Activated T-cell treated with anti-CD3 and anti-CD28 coated beads, Interleukin-2, amount 50 U/mL, for 72 hours (primary cell): ENCODE results near the gene PBRM1. TPM values are rescaled to one million over a fixed set of nuclear protein-coding genes. Genes with fewer than 3 reads are reported as not detected.

Source experiments
- ATAC-seq, 2 donors: fragments of 150-1000 bp; cut with Tn5 transposase; replicated peaks in 1 of 2; 2 replicates each; pipeline ENCODE4 v1.10.0; 2021; ENCODE audit warnings: moderate library complexity in 2 of 2, mild to moderate bottlenecking in 1 of 2
- DNase-seq, 2 donors: peaks; one replicate each; pipeline ENCODE4 v3.0.0; 2021 to 2022; ENCODE audit warnings: mixed read lengths in 1 of 2
- H3K27ac Mint-ChIP-seq: one replicate; pipeline ENCODE4 v1.8.0; 2022; ENCODE audit warnings: mild to moderate bottlenecking, moderate library complexity, mixed read lengths
- H3K27me3 Mint-ChIP-seq: one replicate; pipeline ENCODE4 v1.8.0; 2022; ENCODE audit warnings: low read depth, mixed read lengths
- H3K36me3 Mint-ChIP-seq, 2 donors: one replicate each; pipeline ENCODE4 v1.8.0; 2022; ENCODE audit warnings: mixed read lengths in 2 of 2, mild to moderate bottlenecking in 1 of 2; ENCODE audit not compliant: insufficient read depth in 2 of 2
- H3K4me1 Mint-ChIP-seq: one replicate; pipeline ENCODE4 v1.8.0; 2022; ENCODE audit warnings: low read depth, mixed read lengths
- H3K4me3 Mint-ChIP-seq, 2 donors: one replicate each; pipeline ENCODE4 v1.8.0; 2022; ENCODE audit warnings: mild to moderate bottlenecking in 2 of 2, mixed read lengths in 2 of 2, moderate library complexity in 2 of 2
- H3K9me3 Mint-ChIP-seq, 2 donors: one replicate each; pipeline ENCODE4 v1.8.0; 2022; ENCODE audit warnings: mixed read lengths in 2 of 2
- total RNA-seq, 2 donors: library from RNA; stranded (reverse); gene quantifications; one replicate each; pipeline ENCODE4 v1.2.3, GENCODE V29; 2022

PBRM1 gene
- total RNA-seq, 2 donors from 2014 or later, result 66.2 to 66.7 TPM

DNA sequence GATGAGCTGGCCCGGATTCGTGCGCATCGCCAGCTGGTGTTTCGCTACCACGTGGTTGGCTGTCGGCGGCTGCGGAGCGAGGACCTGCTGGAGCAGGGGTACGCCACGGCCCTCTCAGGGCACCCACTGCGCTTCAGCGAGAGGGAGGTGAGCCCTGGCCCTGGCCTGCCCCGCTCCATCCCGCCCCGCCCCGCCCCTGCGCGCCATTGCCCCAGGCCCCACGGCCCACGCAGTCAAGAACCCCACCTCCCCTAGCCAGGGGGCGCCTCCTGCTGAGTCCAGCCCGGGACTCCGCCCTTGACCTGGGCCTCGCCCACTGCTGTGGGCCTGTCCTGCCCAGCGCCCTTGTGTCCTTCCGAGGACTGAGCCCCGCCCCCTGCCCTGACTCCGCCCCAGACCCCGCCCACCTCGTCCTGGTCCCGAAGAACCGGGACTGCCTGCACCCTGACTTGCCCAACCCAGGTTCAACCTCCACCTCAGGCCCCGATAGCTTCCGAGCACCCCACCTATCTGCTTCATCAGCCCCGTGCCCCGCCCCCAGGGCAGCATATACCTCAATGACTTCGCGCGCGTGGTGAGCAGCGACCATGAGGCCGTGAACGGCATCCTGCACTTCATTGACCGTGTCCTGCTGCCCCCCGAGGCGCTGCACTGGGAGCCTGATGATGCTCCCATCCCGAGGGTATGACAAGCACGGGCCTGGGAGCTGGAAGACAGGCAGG, 166.8 kb downstream of the PBRM1 start:
- ATAC-seq (no peak), DNase-seq (no peak)
- no peaks in the 10 kb centered on the region for H3K4me1 Mint-ChIP-seq
- no peaks in the 10 kb centered on the region for H3K9me3 Mint-ChIP-seq
- no peak overlapping the region for H3K27ac Mint-ChIP-seq
- no peaks in the 10 kb centered on the region for H3K27me3 Mint-ChIP-seq
- no peaks in the 10 kb centered on the region for H3K36me3 Mint-ChIP-seq
- H3K4me3 Mint-ChIP-seq, result no peak overlapping the region

GRCh38 chr3:52517796-52518722, 167.7 kb downstream of the PBRM1 start:
- H3K4me1 Mint-ChIP-seq, result no peaks in the 10 kb centered on the region
- no peak overlapping the region for H3K27ac Mint-ChIP-seq
- ATAC-seq, result no peak

GRCh38 chr3:52516509-52517195, 169.1 kb downstream of the PBRM1 start:
- H3K36me3 Mint-ChIP-seq, result no peaks in the 10 kb centered on the region
- H3K4me3 Mint-ChIP-seq, result no peak overlapping the region
- ATAC-seq, result no peak
- no peaks in the 10 kb centered on the region for H3K9me3 Mint-ChIP-seq
- DNase-seq, result no peak
- H3K27me3 Mint-ChIP-seq, result no peaks in the 10 kb centered on the region
- H3K4me1 Mint-ChIP-seq, result no peaks in the 10 kb centered on the region
- H3K27ac Mint-ChIP-seq, result no peak overlapping the region

More at GRCh38 chr3:52517796-52518722, 167.7 kb downstream of the PBRM1 start:
- Mint-ChIP-seq H3K27me3 (no peaks in the 10 kb centered on the region), H3K36me3 (no peaks in the 10 kb centered on the region), H3K9me3 (no peaks in the 10 kb centered on the region), H3K4me3 (no peak overlapping the region)
- no peak for DNase-seq

DNA sequence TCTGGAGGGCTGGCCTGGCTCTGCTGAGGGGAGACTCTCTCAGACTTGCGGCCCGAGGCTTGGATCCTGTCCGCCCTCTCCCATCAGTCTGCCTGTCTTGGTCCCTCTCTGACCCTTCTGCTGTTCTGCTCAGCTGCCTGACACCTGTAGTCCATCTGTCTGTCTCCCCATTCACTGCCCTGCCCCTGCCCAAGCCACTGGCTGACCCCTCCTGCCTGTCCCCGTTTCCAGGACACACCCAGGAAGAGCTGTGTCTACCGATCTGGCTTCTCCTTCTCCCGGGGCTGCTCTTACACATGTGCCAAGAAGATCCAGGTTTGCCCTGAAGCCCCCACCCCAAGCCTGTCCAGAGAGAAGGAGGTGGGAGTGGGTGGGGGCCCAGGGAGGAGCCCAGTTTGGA, 170.5 kb downstream of the PBRM1 start:
- no peak for ATAC-seq
- H3K36me3 Mint-ChIP-seq, result no peaks in the 10 kb centered on the region
- no peak for DNase-seq
- H3K4me3 Mint-ChIP-seq, result no peak overlapping the region
- no peaks in the 10 kb centered on the region for H3K27me3 Mint-ChIP-seq
- H3K27ac Mint-ChIP-seq, result no peak overlapping the region
- H3K9me3 Mint-ChIP-seq, result no peaks in the 10 kb centered on the region
- no peaks in the 10 kb centered on the region for H3K4me1 Mint-ChIP-seq

DNA sequence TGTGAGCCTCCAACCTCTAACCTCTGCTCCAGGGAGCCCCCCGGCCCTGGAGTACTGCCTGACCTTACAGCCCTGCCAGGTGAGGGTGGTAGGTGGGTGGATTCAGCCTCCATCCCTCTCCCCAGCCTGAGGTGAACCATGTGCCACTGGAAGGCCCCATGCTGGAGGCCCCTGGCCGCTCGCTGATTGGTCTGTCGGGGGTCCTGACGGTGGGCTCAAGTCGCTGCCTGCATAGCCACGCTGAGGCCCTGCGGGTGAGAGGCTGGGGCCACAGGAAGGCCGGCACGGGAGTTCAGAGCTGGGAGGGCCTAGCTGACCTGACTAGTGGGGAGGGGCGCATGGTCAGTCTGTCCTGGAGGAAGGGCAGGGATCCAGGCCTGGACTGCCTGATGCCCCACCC, 171.1 kb downstream of the PBRM1 start:
- H3K36me3 Mint-ChIP-seq, result no peaks in the 10 kb centered on the region
- H3K9me3 Mint-ChIP-seq, result no peaks in the 10 kb centered on the region
- H3K4me3 Mint-ChIP-seq, result no peak overlapping the region
- DNase-seq (no peak), ATAC-seq (no peak)
- no peaks in the 10 kb centered on the region for H3K4me1 Mint-ChIP-seq
- no peaks in the 10 kb centered on the region for H3K27me3 Mint-ChIP-seq
- no peak overlapping the region for H3K27ac Mint-ChIP-seq

GRCh38 chr3:52513281-52513680, 172.4 kb downstream of the PBRM1 start:
- DNase-seq, result no peak
- H3K27ac Mint-ChIP-seq, result no peak overlapping the region
- no peak overlapping the region for H3K4me3 Mint-ChIP-seq
- H3K27me3 Mint-ChIP-seq, result no peaks in the 10 kb centered on the region
- H3K36me3 Mint-ChIP-seq, result no peaks in the 10 kb centered on the region
- no peaks in the 10 kb centered on the region for H3K9me3 Mint-ChIP-seq
- ATAC-seq, result no peak
- no peaks in the 10 kb centered on the region for H3K4me1 Mint-ChIP-seq

DNA sequence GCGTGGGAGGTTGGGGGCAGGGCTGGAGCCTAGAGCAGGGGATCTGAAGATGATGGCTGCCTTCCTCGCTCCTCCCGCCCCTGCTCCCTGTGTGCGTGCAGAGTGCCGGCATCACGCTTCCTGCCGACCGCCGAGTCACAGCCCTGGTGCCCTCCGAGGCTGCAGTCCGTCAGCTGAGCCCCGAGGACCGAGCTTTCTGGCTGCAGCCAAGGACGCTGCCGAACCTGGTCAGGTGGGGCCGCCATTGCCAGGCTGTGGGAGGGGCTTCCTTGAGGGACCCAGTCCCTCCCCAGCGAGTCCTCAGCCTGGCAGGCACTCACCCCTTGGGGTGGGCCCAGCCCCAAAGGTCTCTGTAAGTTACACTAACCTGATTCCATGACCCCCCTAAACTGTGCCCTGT, 173.0 kb downstream of the PBRM1 start:
- DNase-seq, result no peak
- Mint-ChIP-seq H3K27me3 (no peaks in the 10 kb centered on the region), H3K4me3 (no peak overlapping the region), H3K9me3 (no peaks in the 10 kb centered on the region), H3K4me1 (no peaks in the 10 kb centered on the region), H3K27ac (no peak overlapping the region), H3K36me3 (no peaks in the 10 kb centered on the region)
- ATAC-seq, result no peak

DNA sequence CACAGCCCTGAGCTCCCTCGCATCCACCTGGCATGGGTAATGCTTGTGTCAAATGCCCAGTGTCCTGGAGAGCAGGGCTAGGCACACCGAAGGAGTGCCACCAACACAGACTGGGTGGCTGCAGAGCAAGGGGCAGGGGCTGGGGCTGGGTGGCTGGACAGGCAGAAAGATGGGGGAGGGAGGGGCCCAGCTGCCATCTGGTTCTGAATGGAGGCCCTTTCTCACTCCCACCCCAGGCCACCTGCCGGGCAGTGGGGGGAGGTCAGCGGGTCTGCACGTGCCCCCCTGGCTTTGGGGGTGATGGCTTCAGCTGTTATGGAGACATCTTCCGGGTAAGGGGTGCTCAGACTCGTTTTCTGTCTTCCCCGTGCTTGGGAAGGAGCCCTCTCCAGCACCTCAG, 173.6 kb downstream of the PBRM1 start:
- Mint-ChIP-seq H3K4me1 (no peaks in the 10 kb centered on the region), H3K27ac (no peak overlapping the region), H3K27me3 (no peaks in the 10 kb centered on the region), H3K9me3 (no peaks in the 10 kb centered on the region), H3K36me3 (no peaks in the 10 kb centered on the region), H3K4me3 (no peak overlapping the region)
- no peak for DNase-seq
- no peak for ATAC-seq

DNA sequence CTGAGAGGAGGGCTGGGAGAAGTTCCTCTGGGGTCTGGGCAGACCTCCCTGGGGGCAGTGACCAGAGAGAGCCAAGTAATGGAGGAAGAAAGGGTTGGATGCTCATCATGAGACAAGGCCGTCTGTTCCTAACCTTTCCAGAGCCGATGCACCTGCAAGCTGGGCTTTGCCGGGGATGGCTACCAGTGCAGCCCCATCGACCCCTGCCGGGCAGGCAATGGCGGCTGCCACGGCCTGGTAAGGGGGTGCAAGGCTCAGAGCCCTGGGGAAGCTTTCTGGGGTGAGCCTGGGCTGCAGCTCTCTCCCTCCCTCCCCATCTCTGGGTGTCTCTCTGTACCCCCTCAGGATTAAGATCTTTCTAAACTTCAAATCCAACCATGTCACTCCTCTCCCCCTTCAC, 174.2 kb downstream of the PBRM1 start:
- Mint-ChIP-seq H3K27me3 (no peaks in the 10 kb centered on the region), H3K4me3 (no peak overlapping the region), H3K36me3 (no peaks in the 10 kb centered on the region), H3K27ac (no peak overlapping the region), H3K4me1 (no peaks in the 10 kb centered on the region), H3K9me3 (no peaks in the 10 kb centered on the region)
- DNase-seq (no peak), ATAC-seq (no peak)

GRCh38 chr3:52509753-52510328, 175.9 kb downstream of the PBRM1 start:
- no peak overlapping the region for H3K4me3 Mint-ChIP-seq
- H3K36me3 Mint-ChIP-seq, result no peaks in the 10 kb centered on the region
- H3K4me1 Mint-ChIP-seq, result no peaks in the 10 kb centered on the region
- ATAC-seq (no peak), DNase-seq (no peak)
- no peaks in the 10 kb centered on the region for H3K27me3 Mint-ChIP-seq
- H3K9me3 Mint-ChIP-seq, result no peaks in the 10 kb centered on the region
- H3K27ac Mint-ChIP-seq, result no peak overlapping the region

DNA sequence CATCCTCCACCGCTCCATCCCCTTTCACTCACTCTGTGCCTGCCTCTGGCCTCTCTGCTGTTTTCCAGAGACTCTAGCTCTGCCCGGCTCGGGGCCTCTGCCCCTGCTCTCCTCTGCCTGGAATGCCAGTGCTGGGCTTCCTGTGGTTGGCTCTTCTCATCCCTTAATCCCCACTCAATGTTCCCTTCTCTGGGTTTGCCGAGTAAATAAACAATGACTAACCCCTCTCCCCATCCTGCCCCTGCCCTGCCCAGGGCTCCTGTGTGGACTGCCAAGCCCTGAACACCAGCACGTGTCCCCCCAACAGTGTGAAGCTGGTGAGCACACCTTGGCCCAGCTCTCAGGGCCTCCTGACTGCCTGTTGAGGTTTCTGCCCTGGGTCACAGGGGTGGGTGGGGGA, 178.4 kb downstream of the PBRM1 start:
- Mint-ChIP-seq H3K4me1 (no peaks in the 10 kb centered on the region), H3K4me3 (no peak overlapping the region), H3K27ac (no peak overlapping the region), H3K36me3 (no peaks in the 10 kb centered on the region), H3K27me3 (no peaks in the 10 kb centered on the region), H3K9me3 (no peaks in the 10 kb centered on the region)
- no peak for DNase-seq
- no peak for ATAC-seq

DNA sequence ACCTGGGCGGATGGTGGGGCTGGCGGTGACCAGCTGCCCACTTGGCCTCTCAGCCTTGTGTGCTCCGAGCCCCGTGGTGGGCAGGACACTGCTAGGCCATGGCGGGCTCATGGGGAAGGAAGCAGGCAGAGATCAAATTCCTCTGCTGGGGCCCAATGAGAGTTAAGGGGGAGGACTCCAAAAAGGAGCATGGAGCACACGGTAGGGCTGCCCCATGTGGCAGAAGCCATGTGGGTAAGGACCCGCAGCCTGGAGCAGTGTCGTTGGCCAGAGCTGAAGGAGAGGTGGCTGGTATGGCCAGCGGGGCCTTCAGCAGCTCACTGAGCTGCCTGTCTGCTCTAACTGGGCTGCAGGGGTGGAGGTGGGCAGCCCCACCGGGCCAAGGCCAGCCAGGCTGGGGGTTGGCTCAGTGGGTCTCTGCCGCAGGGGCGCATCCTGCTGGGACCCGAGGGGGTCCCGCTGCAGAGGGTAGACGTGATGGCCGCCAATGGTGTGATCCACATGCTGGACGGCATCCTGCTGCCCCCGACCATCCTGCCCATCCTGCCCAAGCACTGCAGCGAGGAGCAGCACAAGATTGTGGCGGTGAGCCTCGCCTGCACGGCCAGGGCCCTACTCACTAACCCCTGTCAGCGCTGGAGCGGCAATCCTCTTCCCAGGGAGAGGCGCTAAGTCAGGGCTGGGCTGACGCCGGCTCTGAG, 179.3 kb downstream of the PBRM1 start:
- Mint-ChIP-seq H3K4me1 (no peaks in the 10 kb centered on the region), H3K4me3 (no peak overlapping the region), H3K9me3 (no peaks in the 10 kb centered on the region), H3K27ac (no peak overlapping the region), H3K36me3 (no peaks in the 10 kb centered on the region), H3K27me3 (no peaks in the 10 kb centered on the region)
- ATAC-seq, result no peak
- no peak for DNase-seq
